H9 (cell line): ENCODE results near the gene CDC37. TPM values are rescaled to one million over a fixed set of nuclear protein-coding genes. Genes with fewer than 3 reads are reported as not detected.

Source experiments
- DNase-seq: peaks from one replicate; pipeline ENCODE4 v3.0.0-alpha.2; 2017
- H2AFZ ChIP-seq: one replicate; pipeline ENCODE4 v1.6.1; 2013; ENCODE audit warnings: mild to moderate bottlenecking, low read length, control low read depth, moderate library complexity
- H2AK5ac ChIP-seq: 2 replicates; pipeline ENCODE4 v1.6.1; 2013; ENCODE audit warnings: low read length, control low read depth, mixed read lengths; ENCODE audit not compliant: insufficient read length
- H2BK120ac ChIP-seq: one replicate; pipeline ENCODE4 v1.6.1; 2013; ENCODE audit warnings: low read depth, mild to moderate bottlenecking, low read length, control low read depth, inconsistent platforms; ENCODE audit not compliant: poor library complexity, severe bottlenecking
- H2BK12ac ChIP-seq: 2 replicates; pipeline ENCODE4 v1.6.1; 2013; ENCODE audit warnings: low read length, control low read depth, mixed read lengths, low read depth; ENCODE audit not compliant: insufficient read length
- H2BK15ac ChIP-seq: 2 replicates; pipeline ENCODE4 v1.6.1; 2013; ENCODE audit warnings: low read depth, low read length, control low read depth
- H2BK20ac ChIP-seq: one replicate; pipeline ENCODE4 v1.6.1; 2013; ENCODE audit warnings: low read depth, mild to moderate bottlenecking, low read length, control low read depth, inconsistent platforms; ENCODE audit not compliant: poor library complexity, severe bottlenecking
- H2BK5ac ChIP-seq: 2 replicates; pipeline ENCODE4 v1.6.1; 2013; ENCODE audit warnings: low read length, control low read depth, mixed read lengths; ENCODE audit not compliant: insufficient read length
- H3K14ac ChIP-seq: 2 replicates; pipeline ENCODE4 v1.6.1; 2013; ENCODE audit warnings: low read length, control low read depth; ENCODE audit not compliant: insufficient read depth
- H3K18ac ChIP-seq: 2 replicates; pipeline ENCODE4 v1.6.1; 2013; ENCODE audit warnings: low read depth, mild to moderate bottlenecking, mixed read lengths, low read length, control low read depth; ENCODE audit not compliant: insufficient read length
- H3K23ac ChIP-seq: 2 replicates; pipeline ENCODE4 v1.6.1; 2013; ENCODE audit warnings: low read length, control low read depth, mixed read lengths, low read depth; ENCODE audit not compliant: insufficient read length
- H3K23me2 ChIP-seq: 2 replicates; pipeline ENCODE4 v1.6.1; 2013; ENCODE audit warnings: low read depth, mild to moderate bottlenecking, mixed read lengths, low read length, control low read depth; ENCODE audit not compliant: insufficient read length, poor library complexity, severe bottlenecking
- H3K27ac ChIP-seq: 2 replicates; pipeline ENCODE4 v1.5.1; 2013; ENCODE audit warnings: low read length, control low read depth, mixed read lengths, low read depth; ENCODE audit not compliant: insufficient read length
- H3K27me3 ChIP-seq: 2 replicates; pipeline ENCODE4 v1.6.1; 2013; ENCODE audit warnings: low read length, control low read depth, inconsistent platforms; ENCODE audit not compliant: insufficient read depth
- H3K4ac ChIP-seq: 2 replicates; pipeline ENCODE4 v1.6.1; 2013; ENCODE audit warnings: low read depth, mild to moderate bottlenecking, control low read depth, inconsistent platforms, low read length, moderate library complexity
- H3K4me1 ChIP-seq: 2 replicates; pipeline ENCODE4 v1.6.1; 2013; ENCODE audit warnings: low read length, control low read depth, inconsistent platforms; ENCODE audit not compliant: insufficient read depth
- H3K4me2 ChIP-seq: 2 replicates; pipeline ENCODE4 v1.6.1; 2013; ENCODE audit warnings: low read length, control low read depth, mixed read lengths; ENCODE audit not compliant: insufficient read length, insufficient read depth
- H3K56ac ChIP-seq: 2 replicates; pipeline ENCODE4 v1.6.1; 2013; ENCODE audit warnings: low read depth, mild to moderate bottlenecking, mixed read lengths, low read length, control low read depth; ENCODE audit not compliant: insufficient read length
- H3K79me1 ChIP-seq: 2 replicates; pipeline ENCODE4 v1.6.1; 2013; ENCODE audit warnings: low read depth, mild to moderate bottlenecking, moderate library complexity, low read length, control low read depth, inconsistent platforms; ENCODE audit not compliant: insufficient read depth, poor library complexity, severe bottlenecking
- H3K79me2 ChIP-seq: 2 replicates; pipeline ENCODE4 v1.6.1; 2013; ENCODE audit warnings: low read length, control low read depth, inconsistent platforms; ENCODE audit not compliant: insufficient read depth
- H3K9ac ChIP-seq: 2 replicates; pipeline ENCODE4 v1.6.1; 2013; ENCODE audit warnings: low read length, control low read depth, mixed read lengths; ENCODE audit not compliant: insufficient read length; ENCODE audit errors: extremely low read depth
- H3K9me3 ChIP-seq: one replicate; pipeline ENCODE4 v1.6.1; 2013; ENCODE audit warnings: low read depth, low read length, inconsistent platforms; ENCODE audit not compliant: control insufficient read depth
- H3T11ph ChIP-seq: one replicate; pipeline ENCODE4 v1.6.1; 2013; ENCODE audit warnings: mild to moderate bottlenecking, low read length, control low read depth, inconsistent platforms
- H4K20me1 ChIP-seq: one replicate; pipeline ENCODE4 v1.6.1; 2013; ENCODE audit not compliant: control insufficient read depth, insufficient read length, insufficient read depth
- H4K5ac ChIP-seq: 2 replicates; pipeline ENCODE4 v1.6.1; 2013; ENCODE audit warnings: low read depth, mild to moderate bottlenecking, mixed read lengths, low read length, control low read depth; ENCODE audit not compliant: insufficient read length
- H4K8ac ChIP-seq: replicated peaks from 2 replicates; pipeline ENCODE4 v1.6.1; 2013; ENCODE audit warnings: low read length, control low read depth, mixed read lengths, low read depth; ENCODE audit not compliant: insufficient read length
- H4K91ac ChIP-seq: 2 replicates; pipeline ENCODE4 v1.6.1; 2013; ENCODE audit warnings: low read depth, mild to moderate bottlenecking, moderate library complexity, mixed read lengths, low read length, control low read depth; ENCODE audit not compliant: insufficient read length
- H3K27ac Mint-ChIP-seq, 3 experiments: 2 replicates in 2 of 3; 3 replicates in 1 of 3; pipeline ENCODE4 v1.8.0; 2020 to 2021; ENCODE audit warnings: mixed read lengths in 3 of 3, mild to moderate bottlenecking in 1 of 3, moderate library complexity in 1 of 3
- H3K27me3 Mint-ChIP-seq: 2 replicates; pipeline ENCODE4 v1.8.0; 2021; ENCODE audit warnings: low read depth, mild to moderate bottlenecking, moderate library complexity, mixed read lengths
- H3K36me3 Mint-ChIP-seq, 3 experiments: 2 replicates in 2 of 3; 3 replicates in 1 of 3; pipeline ENCODE4 v1.8.0; 2020 to 2021; ENCODE audit warnings: low read depth in 3 of 3, mixed read lengths in 3 of 3; ENCODE audit not compliant: insufficient read depth in 1 of 3
- H3K4me1 Mint-ChIP-seq, 2 experiments: 2 replicates each; pipeline ENCODE4 v1.8.0; 2020; ENCODE audit warnings: mixed read lengths in 2 of 2
- H3K4me3 Mint-ChIP-seq, 2 experiments: 2 replicates in 1 of 2; 3 replicates in 1 of 2; pipeline ENCODE4 v1.8.0; 2020 to 2021; ENCODE audit warnings: mild to moderate bottlenecking in 2 of 2, mixed read lengths in 2 of 2, moderate library complexity in 1 of 2
- H3K9me3 Mint-ChIP-seq, 2 experiments: 2 replicates in 1 of 2; 3 replicates in 1 of 2; pipeline ENCODE4 v1.8.0; 2020; ENCODE audit warnings: mild to moderate bottlenecking in 2 of 2, mixed read lengths in 2 of 2, moderate library complexity in 1 of 2
- CTCF ChIP-seq: fragments of 200-600 bp; sonication (generic); conservative IDR thresholded peaks from 3 replicates; pipeline ENCODE4 v1.8.0; 2021; ENCODE audit warnings: antibody characterized with exemption, mild to moderate bottlenecking
- WGBS: extraction: QIAGEN DNeasy Blood & Tissue Kit; methylation state at CpG from one replicate; pipeline ENCODE4 v1.1.7; 2013; ENCODE audit warnings: missing lambda C conversion rate, low lambda C conversion rate, mixed read lengths; ENCODE audit not compliant: insufficient read length; ENCODE audit errors: extremely low coverage; 5-methylcytosine and 5-hydroxymethylcytosine counted together
- total RNA-seq: library from RNA; stranded (reverse); gene quantifications from 2 replicates; pipeline ENCODE4 v1.2.1, GENCODE V29; 2021

The CDC37 gene
- total RNA-seq, 1 experiment from 2014 or later, result 155 TPM

GRCh38 chr19:10402441-10403038 lies 802 bp downstream of the CDC37 start:
- H3K79me1 ChIP-seq, result peaks cover 18% of the 10 kb centered on the region
- H2BK120ac ChIP-seq, result no peak overlapping the region
- Mint-ChIP-seq H3K4me3 (peak overlapping the region; percentile 96 to 97), H3K27me3 (peaks cover 29% of the 10 kb centered on the region), H3K4me1 (peaks cover 16 to 22% of the 10 kb centered on the region in 2 experiments), H3K36me3 (peaks cover 4 to 29% (median 14%) of the 10 kb centered on the region in 3 experiments; a peak in 6 of 7 replicates), H3K27ac (peak overlapping the region; percentile 69 to 95 (median 94); a peak in 6 of 7 replicates), H3K9me3 (no peaks in the 10 kb centered on the region)
- TF ChIP-seq CTCF, result no peak
- WGBS, result no CpG with 5 or more reads among the region's 15 CpGs
- no peak overlapping the region for H3K27ac ChIP-seq
- H4K91ac ChIP-seq, result no peak overlapping the region
- H3T11ph ChIP-seq, result no peak overlapping the region
- H2BK12ac ChIP-seq, result no peak overlapping the region
- no peak overlapping the region for H4K8ac ChIP-seq
- no peaks in the 10 kb centered on the region for H3K4me1 ChIP-seq
- no peak for DNase-seq
- H3K4ac ChIP-seq, result no peak overlapping the region
- H3K18ac ChIP-seq, result no peak overlapping the region
- peaks cover 18% of the 10 kb centered on the region; the same call in 1 of the 2 replicates for H3K79me2 ChIP-seq
- no peaks in the 10 kb centered on the region for H4K20me1 ChIP-seq
- H4K5ac ChIP-seq, result no peak overlapping the region
- no peaks in the 10 kb centered on the region for H3K9me3 ChIP-seq
- H3K27me3 ChIP-seq, result no peaks in the 10 kb centered on the region; the same call in 1 of the 2 replicates
- no peak overlapping the region for H2BK5ac ChIP-seq
- no peak overlapping the region; the same call in 1 of the 2 replicates for H3K14ac ChIP-seq
- H3K9ac ChIP-seq, result peak overlapping the region; percentile 68
- H2AFZ ChIP-seq, result no peak overlapping the region
- no peak overlapping the region for H2BK15ac ChIP-seq
- peaks cover 24% of the 10 kb centered on the region for H3K23me2 ChIP-seq
- H3K23ac ChIP-seq, result no peak overlapping the region
- no peak overlapping the region for H2BK20ac ChIP-seq
- H3K56ac ChIP-seq, result no peak overlapping the region
- H3K4me2 ChIP-seq, result peak overlapping the region; percentile 68
- H2AK5ac ChIP-seq, result no peak overlapping the region
